HCT116 (cell line): ENCODE measurements around the gene DCUN1D2. TPM values are rescaled to one million over a fixed set of nuclear protein-coding genes. Genes with fewer than 3 reads are reported as not detected.
"Not testable (repeated sequence)": the region's sequence is repeated elsewhere in the genome, so short reads cannot be mapped to it uniquely, and the experiment has no call there.

ENCODE experiments used
- ATAC-seq: fragments of 200-7000 bp; cut with Tn5 transposase; 2 replicates; pipeline ENCODE4 v1.9.1; 2020; ENCODE audit warnings: mild to moderate bottlenecking, moderate library complexity
- BruUV-seq: library from RNA; stranded (reverse); fragments of 400-500 nt; replicated peaks from 2 replicates; lab custom pipeline; 2021; lab: Mats Ljungman, UMichigan
- CTCF ChIA-PET: fragments of 300-600 bp; sonication (Branson Sonifier 250); formaldehyde crosslinking; loops from one replicate; lab custom pipeline; 2021; ENCODE audit warnings: antibody characterized with exemption; lab: Charles Lee
- POLR2A ChIA-PET: fragments of 300-600, 350-600 bp; sonication (Branson Sonifier 250); formaldehyde crosslinking; loops from one replicate; lab custom pipeline; 2021; ENCODE audit warnings: antibody characterized with exemption; lab: Charles Lee
- RAD21 ChIA-PET, 2 experiments: fragments of 300-600 bp; sonication (Branson Sonifier 250); formaldehyde crosslinking; loops; one replicate each; lab custom pipeline; 2023; ENCODE audit warnings: low total read pairs in 2 of 2; ENCODE audit not compliant: uncharacterized antibody in 2 of 2, unreplicated experiment in 2 of 2, low non-redundant PET in 1 of 2; lab: Charles Lee
- DNase-seq: peaks from one replicate; pipeline ENCODE4 v3.0.0-alpha.2; 2010; ENCODE audit warnings: low read depth, low spot score
- H2AFZ ChIP-seq: fragments of 200-600 bp; shearing (Covaris generic), sonication (generic); 2 replicates; pipeline ENCODE4 v1.6.1; 2017; ENCODE audit warnings: low read depth, mixed run types, mixed read lengths, antibody characterized with exemption, low read length; ENCODE audit not compliant: poor library complexity, severe bottlenecking
- H3K27ac ChIP-seq: 2 replicates; pipeline ENCODE4 v1.5.1; 2012; ENCODE audit warnings: low read depth, low read length
- H3K27me3 ChIP-seq: fragments of 200-600 bp; sonication (generic); 2 replicates; pipeline ENCODE4 v1.6.1; 2016; ENCODE audit warnings: mixed run types, low read length, mixed read lengths; ENCODE audit not compliant: insufficient read depth
- H3K36me3 ChIP-seq, 2 experiments: fragments of 200-500 bp in 1 of 2; fragments of 200-600 bp in 1 of 2; sonication (Bioruptor generic) in 1 of 2; sonication (generic) in 1 of 2; 2 replicates each; pipeline versions ENCODE4 v1.5.1 to v1.6.1; 2014 to 2016; ENCODE audit warnings: low read length in 2 of 2, inconsistent platforms in 1 of 2, mixed read lengths in 1 of 2, mixed run types in 1 of 2; ENCODE audit not compliant: insufficient read depth in 2 of 2, control insufficient read depth in 1 of 2
- H3K4me1 ChIP-seq, 2 experiments: fragments of 200-600 bp in 1 of 2; sonication (generic) in 1 of 2; 2 replicates each; pipeline versions ENCODE4 v1.5.1 to v1.6.1; 2012 to 2017; ENCODE audit warnings: low read length in 2 of 2, inconsistent platforms in 1 of 2, mild to moderate bottlenecking in 1 of 2, mixed read lengths in 1 of 2, mixed run types in 1 of 2, moderate library complexity in 1 of 2; ENCODE audit not compliant: insufficient read depth in 2 of 2, control insufficient read depth in 1 of 2
- H3K4me2 ChIP-seq: fragments of 200-600 bp; sonication (generic); 2 replicates; pipeline ENCODE4 v1.6.1; 2017; ENCODE audit warnings: mixed run types, low read length, mixed read lengths
- H3K4me3 ChIP-seq, 2 experiments: fragments of 200-600 bp in 1 of 2; sonication (generic) in 1 of 2; replicated peaks in 1 of 2; 2 replicates each; pipeline ENCODE4 v1.5.1; 2011 to 2016; ENCODE audit warnings: low read length in 2 of 2, control low read depth in 1 of 2, low read depth in 1 of 2, mild to moderate bottlenecking in 1 of 2, mixed read lengths in 1 of 2, mixed run types in 1 of 2
- H3K79me2 ChIP-seq: fragments of 200-600 bp; sonication (generic); 2 replicates; pipeline ENCODE4 v1.6.1; 2017; ENCODE audit warnings: mild to moderate bottlenecking, mixed run types, low read length, moderate library complexity, mixed read lengths; ENCODE audit not compliant: insufficient read depth
- H3K9ac ChIP-seq: fragments of 200-600 bp; sonication (generic); 2 replicates; pipeline ENCODE4 v1.6.1; 2016; ENCODE audit warnings: low read length, mixed read lengths
- H3K9me2 ChIP-seq: fragments of 200-600 bp; sonication (generic), shearing (Covaris generic); 2 replicates; pipeline ENCODE4 v1.6.1; 2017; ENCODE audit warnings: mixed run types, mild to moderate bottlenecking, moderate library complexity; ENCODE audit not compliant: insufficient read depth
- H3K9me3 ChIP-seq, 2 experiments: fragments of 200-500 bp in 1 of 2; fragments of 200-600 bp in 1 of 2; sonication (Bioruptor generic) in 1 of 2; sonication (generic) in 1 of 2; 2 replicates each; pipeline ENCODE4 v1.6.1; 2014 to 2017; ENCODE audit warnings: low read length in 2 of 2, mixed read lengths in 2 of 2, inconsistent platforms in 1 of 2, low read depth in 1 of 2, mild to moderate bottlenecking in 1 of 2, mixed run types in 1 of 2, moderate library complexity in 1 of 2; ENCODE audit not compliant: control insufficient read depth in 1 of 2, insufficient read depth in 1 of 2
- H4K20me1 ChIP-seq: fragments of 200-600 bp; sonication (generic), shearing (Covaris generic); 2 replicates; pipeline ENCODE4 v1.6.1; 2017; ENCODE audit warnings: mixed run types, mild to moderate bottlenecking, moderate library complexity; ENCODE audit not compliant: insufficient read depth
- intact Hi-C: fragments of 100-400 bp; cut with micrococcal nuclease; formaldehyde crosslinking; loops from 2 replicates; pipeline ENCODE4 v1.10.0; 2022
- total RNA-seq: library from RNA; stranded (reverse); gene quantifications from one replicate; pipeline ENCODE4 v1.2.1, GENCODE V29; 2021; ENCODE audit not compliant: unreplicated experiment
- TF ChIP-seq, protein P1 (sequence below), 3 experiments: fragments of 200-600 bp in 1 of 3; sonication (generic) in 1 of 3; IDR thresholded peaks in 2 of 3; conservative IDR thresholded peaks in 1 of 3; 2 replicates each; pipeline ENCODE4 v1.5.1; 2012 to 2017; ENCODE audit warnings: low read depth in 2 of 3, low read length in 2 of 3, antibody characterized with exemption in 1 of 3, borderline replicate concordance in 1 of 3, control low read depth in 1 of 3, mild to moderate bottlenecking in 1 of 3, mixed read lengths in 1 of 3, mixed run types in 1 of 3, moderate library complexity in 1 of 3; ENCODE audit not compliant: insufficient read depth in 1 of 3

The DCUN1D2 gene
- total RNA-seq, 1 experiment from 2014 or later = 25.4 TPM

GRCh38 chr13:113450861-113451620 lies 39.5 kb downstream of the DCUN1D2 start:
- intact Hi-C loops = not testable (repeated sequence)

DNA sequence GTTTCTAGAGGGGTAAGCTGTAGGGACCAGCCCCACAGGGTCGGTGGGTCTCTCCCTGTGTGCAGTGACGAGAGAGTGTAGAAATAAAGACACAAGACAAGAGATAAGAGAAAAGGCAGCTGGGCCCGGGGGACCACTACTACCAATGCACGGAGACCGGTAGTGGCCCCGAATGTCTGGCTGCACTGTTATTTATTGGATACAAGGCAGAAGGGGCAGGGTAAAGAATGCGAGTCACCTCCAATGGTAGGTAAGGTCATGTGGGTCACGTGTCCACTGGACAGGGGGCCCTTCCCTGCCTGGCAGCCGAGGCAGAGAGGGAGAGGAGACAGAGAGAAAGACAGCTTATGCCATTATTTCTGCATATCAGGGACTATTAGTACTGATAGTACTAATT lies 40.2 kb downstream of the DCUN1D2 start:
- intact Hi-C loops, H3K79me2 ChIP-seq, DNase-seq, H3K9me3 ChIP-seq, H3K36me3 ChIP-seq, H4K20me1 ChIP-seq, ATAC-seq, POLR2A ChIA-PET, H3K9me2 ChIP-seq, RAD21 ChIA-PET, H2AFZ ChIP-seq, BruUV-seq, CTCF ChIA-PET, H3K27me3 ChIP-seq: not testable (repeated sequence)
- Histone ChIP-seq H3K4me3 (peak overlapping the region; percentile 92 to 97), H3K9ac (peak overlapping the region; percentile 92; the same call in 1 of the 2 replicates), H3K4me2 (peak overlapping the region; percentile 85), H3K27ac (peak overlapping the region; percentile 94), H3K4me1 (peaks cover 9 to 24% of the 10 kb centered on the region in 2 experiments)

More at GRCh38 chr13:113450861-113451620, 39.5 kb downstream of the DCUN1D2 start:
- CTCF ChIA-PET = interaction anchor here (0.9 to 1.3 kb wide), 6 partner anchors 14 to 508 kb away, joined by 3 to 9 read pairs (median 4); partner anchors contain the start of genes CUL4A and PCID2
- H3K9me2 ChIP-seq, ATAC-seq, POLR2A ChIA-PET, H3K4me3 ChIP-seq, H3K27ac ChIP-seq, H3K9ac ChIP-seq, H3K27me3 ChIP-seq, H4K20me1 ChIP-seq, H3K79me2 ChIP-seq, BruUV-seq, H3K9me3 ChIP-seq, H3K36me3 ChIP-seq, H2AFZ ChIP-seq: not testable (repeated sequence)
- H3K4me1 ChIP-seq = peaks cover 9 to 24% of the 10 kb centered on the region in 2 experiments
- peak; percentile 29 for DNase-seq
- TF ChIP-seq, protein P1, sequence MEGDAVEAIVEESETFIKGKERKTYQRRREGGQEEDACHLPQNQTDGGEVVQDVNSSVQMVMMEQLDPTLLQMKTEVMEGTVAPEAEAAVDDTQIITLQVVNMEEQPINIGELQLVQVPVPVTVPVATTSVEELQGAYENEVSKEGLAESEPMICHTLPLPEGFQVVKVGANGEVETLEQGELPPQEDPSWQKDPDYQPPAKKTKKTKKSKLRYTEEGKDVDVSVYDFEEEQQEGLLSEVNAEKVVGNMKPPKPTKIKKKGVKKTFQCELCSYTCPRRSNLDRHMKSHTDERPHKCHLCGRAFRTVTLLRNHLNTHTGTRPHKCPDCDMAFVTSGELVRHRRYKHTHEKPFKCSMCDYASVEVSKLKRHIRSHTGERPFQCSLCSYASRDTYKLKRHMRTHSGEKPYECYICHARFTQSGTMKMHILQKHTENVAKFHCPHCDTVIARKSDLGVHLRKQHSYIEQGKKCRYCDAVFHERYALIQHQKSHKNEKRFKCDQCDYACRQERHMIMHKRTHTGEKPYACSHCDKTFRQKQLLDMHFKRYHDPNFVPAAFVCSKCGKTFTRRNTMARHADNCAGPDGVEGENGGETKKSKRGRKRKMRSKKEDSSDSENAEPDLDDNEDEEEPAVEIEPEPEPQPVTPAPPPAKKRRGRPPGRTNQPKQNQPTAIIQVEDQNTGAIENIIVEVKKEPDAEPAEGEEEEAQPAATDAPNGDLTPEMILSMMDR (IDR thresholded peaks at IDR 0.05 in 2 of 3, conservative IDR thresholded peaks at IDR 0.05 in 1 of 3; ENCODE audit: borderline replicate concordance in 1 of 3, insufficient read depth in 1 of 3, low read depth in 2 of 3, low read length in 2 of 3) = peak in 2 of 3 experiments; percentile 34 to 38; a peak in 3 of 6 replicates
- RAD21 ChIA-PET = interaction anchor here in 1 of 2 experiments (1.0 kb wide), 1 partner anchor 239 kb away, joined by 3 read pairs; no protein-coding TSS in a partner anchor
- H3K4me2 ChIP-seq = 0 out of 2 replicates have a peak overlapping the region, but pooled peaks have one; percentile 19
